Keratinocyte (primary cell): ENCODE results near the gene NPLOC4.

Experiments used
- CTCF ChIP-seq, 3 experiments: IDR thresholded peaks in 1 of 3; conservative IDR thresholded peaks in 1 of 3; optimal IDR thresholded peaks in 1 of 3; 2 replicates in 2 of 3; 3 replicates in 1 of 3; pipeline versions ENCODE3 to v1.5.1; 2011; ENCODE audit warnings: low read length in 3 of 3, mild to moderate bottlenecking in 3 of 3, moderate library complexity in 2 of 3, control low read depth in 1 of 3, inconsistent platforms in 1 of 3; ENCODE audit not compliant: insufficient read depth in 2 of 3; ENCODE audit errors: extremely low read depth in 1 of 3
- EZH2 ChIP-seq: IDR thresholded peaks from one replicate; pipeline ENCODE4 v1.6.1; 2012; ENCODE audit warnings: inconsistent platforms, mild to moderate bottlenecking, low read length, moderate library complexity

- no peak for TF ChIP-seq CTCF (optimal IDR thresholded peaks at IDR 0.05 in 1 of 3, IDR thresholded peaks at IDR 0.05 in 1 of 3, conservative IDR thresholded peaks at IDR 0.05 in 1 of 3; ENCODE audit: extremely low read depth in 1 of 3, insufficient read depth in 2 of 3, low read length in 3 of 3)
- no peak for TF ChIP-seq EZH2
Observed at GRCh38 chr17:81646869-81647600, 10.1 kb upstream of the NPLOC4 start.
